Transverse colon (tissue), 3 donors: ENCODE data around the gene TTC1.

ENCODE experiments used
- POLR2A ChIP-seq: fragments of 450-650 bp; IDR thresholded peaks from one replicate; pipeline ENCODE4 v1.6.1; 2016; ENCODE audit warnings: antibody characterized with exemption, mild to moderate bottlenecking, moderate library complexity
- TF ChIP-seq, protein P1 (sequence below), 5 experiments: fragments of 200-600 bp in 3 of 5; fragments of 450-650 bp in 2 of 5; sonication (generic) in 3 of 5; IDR thresholded peaks; 1 replicate in 2 of 5; 2 replicates in 3 of 5; pipeline ENCODE4 v1.5.1; 2016 to 2017; ENCODE audit warnings: antibody characterized with exemption in 5 of 5, inconsistent platforms in 3 of 5, mild to moderate bottlenecking in 2 of 5, moderate library complexity in 1 of 5

DNA sequence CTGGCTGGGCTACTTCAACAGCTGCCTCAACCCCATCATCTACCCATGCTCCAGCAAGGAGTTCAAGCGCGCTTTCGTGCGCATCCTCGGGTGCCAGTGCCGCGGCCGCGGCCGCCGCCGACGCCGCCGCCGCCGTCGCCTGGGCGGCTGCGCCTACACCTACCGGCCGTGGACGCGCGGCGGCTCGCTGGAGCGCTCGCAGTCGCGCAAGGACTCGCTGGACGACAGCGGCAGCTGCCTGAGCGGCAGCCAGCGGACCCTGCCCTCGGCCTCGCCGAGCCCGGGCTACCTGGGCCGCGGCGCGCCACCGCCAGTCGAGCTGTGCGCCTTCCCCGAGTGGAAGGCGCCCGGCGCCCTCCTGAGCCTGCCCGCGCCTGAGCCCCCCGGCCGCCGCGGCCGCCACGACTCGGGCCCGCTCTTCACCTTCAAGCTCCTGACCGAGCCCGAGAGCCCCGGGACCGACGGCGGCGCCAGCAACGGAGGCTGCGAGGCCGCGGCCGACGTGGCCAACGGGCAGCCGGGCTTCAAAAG, 36.9 kb upstream of the TTC1 start:
- TF ChIP-seq, protein P1, sequence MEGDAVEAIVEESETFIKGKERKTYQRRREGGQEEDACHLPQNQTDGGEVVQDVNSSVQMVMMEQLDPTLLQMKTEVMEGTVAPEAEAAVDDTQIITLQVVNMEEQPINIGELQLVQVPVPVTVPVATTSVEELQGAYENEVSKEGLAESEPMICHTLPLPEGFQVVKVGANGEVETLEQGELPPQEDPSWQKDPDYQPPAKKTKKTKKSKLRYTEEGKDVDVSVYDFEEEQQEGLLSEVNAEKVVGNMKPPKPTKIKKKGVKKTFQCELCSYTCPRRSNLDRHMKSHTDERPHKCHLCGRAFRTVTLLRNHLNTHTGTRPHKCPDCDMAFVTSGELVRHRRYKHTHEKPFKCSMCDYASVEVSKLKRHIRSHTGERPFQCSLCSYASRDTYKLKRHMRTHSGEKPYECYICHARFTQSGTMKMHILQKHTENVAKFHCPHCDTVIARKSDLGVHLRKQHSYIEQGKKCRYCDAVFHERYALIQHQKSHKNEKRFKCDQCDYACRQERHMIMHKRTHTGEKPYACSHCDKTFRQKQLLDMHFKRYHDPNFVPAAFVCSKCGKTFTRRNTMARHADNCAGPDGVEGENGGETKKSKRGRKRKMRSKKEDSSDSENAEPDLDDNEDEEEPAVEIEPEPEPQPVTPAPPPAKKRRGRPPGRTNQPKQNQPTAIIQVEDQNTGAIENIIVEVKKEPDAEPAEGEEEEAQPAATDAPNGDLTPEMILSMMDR (IDR thresholded peaks at IDR 0.05): no peak
- TF ChIP-seq POLR2A: no peak
